Measurements from ENCODE around the gene LRCOL1.
"Not testable (repeated sequence)": the region's sequence is repeated elsewhere in the genome, so short reads cannot be mapped to it uniquely, and the experiment has no call there.

The LRCOL1 gene

GRCh38 chr12:132600048-132601032 is 10.0 kb downstream of the LRCOL1 start:
- peak; percentile 72 for DNase-seq

GRCh38 chr12:132599502-132599901 is 10.9 kb downstream of the LRCOL1 start:
- DNase-seq: not testable (repeated sequence)

- DNase-seq: peak; percentile 63
Observed at GRCh38 chr12:132597333-132598316, 12.8 kb downstream of the LRCOL1 start.

- DNase-seq: peak; percentile 76
Observed at GRCh38 chr12:132596016-132596415, 14.4 kb downstream of the LRCOL1 start.

- no peak for DNase-seq
Observed at GRCh38 chr12:132595183-132595582, 15.2 kb downstream of the LRCOL1 start.

- peak; percentile 93 for DNase-seq
Observed at GRCh38 chr12:132593938-132594358, 16.4 kb downstream of the LRCOL1 start.

GRCh38 chr12:132593521-132593920 is 16.9 kb downstream of the LRCOL1 start:
- no peak for DNase-seq

GRCh38 chr12:132593071-132593470 is 17.3 kb downstream of the LRCOL1 start:
- DNase-seq: no peak

GRCh38 chr12:132592282-132592970 is 18.0 kb downstream of the LRCOL1 start:
- DNase-seq: no peak

GRCh38 chr12:132591107-132591935 is 19.1 kb downstream of the LRCOL1 start:
- DNase-seq: no peak

- no peak for DNase-seq
Observed at GRCh38 chr12:132588821-132589669, 21.3 kb downstream of the LRCOL1 start.

GRCh38 chr12:132588319-132588718 is 22.1 kb downstream of the LRCOL1 start:
- no peak for DNase-seq

GRCh38 chr12:132587781-132588180 is 22.6 kb downstream of the LRCOL1 start:
- no peak for DNase-seq

GRCh38 chr12:132586929-132587328 is 23.5 kb downstream of the LRCOL1 start:
- DNase-seq: no peak

- DNase-seq: no peak
Observed at GRCh38 chr12:132585177-132585576, 25.2 kb downstream of the LRCOL1 start.

GRCh38 chr12:132584429-132584828 is 26.0 kb downstream of the LRCOL1 start:
- no peak for DNase-seq

- DNase-seq: no peak
Observed at GRCh38 chr12:132583736-132584135, 26.6 kb downstream of the LRCOL1 start.

- no peak for DNase-seq
Observed at GRCh38 chr12:132583411-132583710, 27.0 kb downstream of the LRCOL1 start.

- DNase-seq: no peak
Observed at GRCh38 chr12:132582582-132583410, 27.6 kb downstream of the LRCOL1 start.

GRCh38 chr12:132582058-132582420 is 28.3 kb downstream of the LRCOL1 start:
- no peak for DNase-seq

All from EL (cell line).